Cardiac muscle cell (in vitro differentiated cells and primary cell): ENCODE data around the gene SYPL2. TPM values are rescaled to one million over a fixed set of nuclear protein-coding genes. Genes with fewer than 3 reads are reported as not detected.

Source experiments
- DNase-seq, 2 donors: peaks; one replicate each; pipeline versions ENCODE4 v3.0.0 to v3.0.0-alpha.2; 2010 to 2017; ENCODE audit warnings: low read depth in 1 of 2, low spot score in 1 of 2
- H3K27ac ChIP-seq: fragments of 200-600 bp; sonication (generic); 2 replicates; pipeline ENCODE4 v1.5.1; 2016
- H3K27me3 ChIP-seq: fragments of 200-600 bp; sonication (generic); 2 replicates; pipeline ENCODE4 v1.6.0; 2016; ENCODE audit warnings: control low read depth
- H3K36me3 ChIP-seq: fragments of 200-600 bp; sonication (generic); 2 replicates; pipeline ENCODE4 v1.5.1; 2016; ENCODE audit warnings: control low read depth
- H3K4me1 ChIP-seq: fragments of 200-600 bp; sonication (generic); 2 replicates; pipeline ENCODE4 v1.8.1; 2017; ENCODE audit warnings: low read depth, mild to moderate bottlenecking, mixed run types
- H3K4me3 ChIP-seq: fragments of 200-600 bp; sonication (generic); 2 replicates; pipeline ENCODE4 v1.5.1; 2016; ENCODE audit warnings: mild to moderate bottlenecking
- H3K9me3 ChIP-seq: fragments of 200-600 bp; sonication (generic); 2 replicates; pipeline ENCODE4 v1.5.1; 2017; ENCODE audit warnings: low read depth, mild to moderate bottlenecking, control low read depth
- polyA plus RNA-seq: library from polyadenylated mRNA; unstranded; fragments of >200 nt; fragmentation: Nextera tagmentation; extraction: Ambion mirVana; gene quantifications from 2 replicates; pipeline ENCODE4 v1.2.1, GENCODE V29; 2016
- total RNA-seq: library from RNA; depleted of rRNA; stranded (reverse); fragments of >200 nt; gene quantifications from 2 replicates; pipeline ENCODE4 v1.2.3, GENCODE V29; 2016
- TF ChIP-seq, protein P1 (sequence below): IDR thresholded peaks from 2 replicates; pipeline ENCODE4 v1.5.1; 2012; ENCODE audit warnings: low read depth, mild to moderate bottlenecking, low read length

The SYPL2 gene
- total and polyA plus RNA-seq, 2 experiments from 2014 or later: 10.7 to 27.3 TPM

GRCh38 chr1:109493805-109494539, 27.6 kb downstream of the SYPL2 start, which contains the start of gene CYB561D1:
Gene CYB561D1 (plus strand): TSS chr1:109494094. CDS start chr1:109494140, 46 bp downstream.
- Histone ChIP-seq H3K9me3 (no peaks in the 10 kb centered on the region), H3K27ac (peak within 1 kb of the TSS; percentile 2), H3K36me3 (peaks cover 14% of the 10 kb centered on the region), H3K27me3 (no peaks in the 10 kb centered on the region), H3K4me1 (peaks cover 4% of the 10 kb centered on the region), H3K4me3 (peak within 1 kb of the TSS; percentile 85)
- DNase-seq: peak; percentile 88 to 92
- TF ChIP-seq, protein P1, sequence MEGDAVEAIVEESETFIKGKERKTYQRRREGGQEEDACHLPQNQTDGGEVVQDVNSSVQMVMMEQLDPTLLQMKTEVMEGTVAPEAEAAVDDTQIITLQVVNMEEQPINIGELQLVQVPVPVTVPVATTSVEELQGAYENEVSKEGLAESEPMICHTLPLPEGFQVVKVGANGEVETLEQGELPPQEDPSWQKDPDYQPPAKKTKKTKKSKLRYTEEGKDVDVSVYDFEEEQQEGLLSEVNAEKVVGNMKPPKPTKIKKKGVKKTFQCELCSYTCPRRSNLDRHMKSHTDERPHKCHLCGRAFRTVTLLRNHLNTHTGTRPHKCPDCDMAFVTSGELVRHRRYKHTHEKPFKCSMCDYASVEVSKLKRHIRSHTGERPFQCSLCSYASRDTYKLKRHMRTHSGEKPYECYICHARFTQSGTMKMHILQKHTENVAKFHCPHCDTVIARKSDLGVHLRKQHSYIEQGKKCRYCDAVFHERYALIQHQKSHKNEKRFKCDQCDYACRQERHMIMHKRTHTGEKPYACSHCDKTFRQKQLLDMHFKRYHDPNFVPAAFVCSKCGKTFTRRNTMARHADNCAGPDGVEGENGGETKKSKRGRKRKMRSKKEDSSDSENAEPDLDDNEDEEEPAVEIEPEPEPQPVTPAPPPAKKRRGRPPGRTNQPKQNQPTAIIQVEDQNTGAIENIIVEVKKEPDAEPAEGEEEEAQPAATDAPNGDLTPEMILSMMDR: peak; percentile 93

DNA sequence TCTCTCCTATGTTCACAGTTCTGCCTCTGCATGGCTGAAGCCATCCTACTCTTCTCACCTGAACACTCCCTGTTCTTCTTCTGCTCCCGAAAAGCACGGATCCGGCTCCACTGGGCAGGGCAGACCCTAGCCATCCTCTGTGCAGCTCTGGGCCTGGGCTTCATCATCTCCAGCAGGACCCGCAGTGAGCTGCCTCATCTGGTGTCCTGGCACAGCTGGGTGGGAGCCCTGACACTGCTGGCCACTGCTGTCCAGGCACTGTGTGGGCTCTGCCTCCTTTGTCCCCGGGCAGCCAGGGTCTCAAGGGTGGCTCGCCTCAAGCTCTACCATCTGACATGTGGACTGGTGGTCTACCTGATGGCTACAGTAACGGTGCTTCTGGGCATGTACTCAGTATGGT, 29.4 kb downstream of the SYPL2 start:
- Histone ChIP-seq H3K9me3 (no peaks in the 10 kb centered on the region), H3K27ac (no peak overlapping the region), H3K27me3 (no peaks in the 10 kb centered on the region), H3K36me3 (peaks cover 14% of the 10 kb centered on the region), H3K4me1 (peaks cover 4% of the 10 kb centered on the region), H3K4me3 (no peak overlapping the region)
- no peak for DNase-seq
- TF ChIP-seq, protein P1: no peak

DNA sequence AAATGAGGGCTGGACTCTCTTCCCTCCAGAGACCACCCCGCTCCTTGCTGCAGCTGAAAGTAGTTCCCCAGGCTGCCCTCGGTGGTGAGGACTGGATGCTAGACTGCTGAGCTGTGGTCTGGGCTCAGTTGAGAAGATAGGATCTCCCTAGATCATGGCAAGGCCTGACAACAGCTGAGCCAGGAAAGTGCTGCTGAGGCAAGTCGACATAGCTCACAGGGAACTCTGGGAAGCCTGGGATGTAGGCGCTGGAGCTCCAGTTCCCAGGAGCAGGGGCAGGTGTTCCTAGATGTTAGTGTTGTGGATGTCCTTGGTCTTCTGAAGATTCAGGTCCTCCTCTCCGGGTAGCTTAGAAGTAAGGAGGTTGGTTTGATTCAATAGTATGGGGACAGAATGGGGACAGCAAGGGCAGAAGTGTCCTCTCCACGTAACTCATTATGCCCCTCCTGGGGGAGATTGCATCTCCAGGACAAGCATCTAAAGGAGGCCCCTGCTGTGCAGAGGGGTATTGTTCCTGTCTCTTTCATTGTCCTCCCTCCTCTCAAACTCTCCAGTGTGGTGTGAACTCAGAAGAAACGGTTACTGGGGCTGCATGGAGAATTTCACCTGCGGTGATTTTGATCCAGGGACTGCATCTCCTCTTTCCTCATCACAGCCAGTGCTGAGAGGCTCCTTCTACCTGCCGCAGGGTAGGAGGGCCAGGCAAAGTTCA, 31.3 kb downstream of the SYPL2 start:
- H3K27me3 ChIP-seq: no peaks in the 10 kb centered on the region
- no peak for DNase-seq
- peaks cover 8% of the 10 kb centered on the region for H3K36me3 ChIP-seq
- no peak overlapping the region for H3K4me3 ChIP-seq
- H3K27ac ChIP-seq: no peak overlapping the region
- H3K4me1 ChIP-seq: peaks cover 4% of the 10 kb centered on the region
- no peaks in the 10 kb centered on the region for H3K9me3 ChIP-seq
- TF ChIP-seq, protein P1: no peak

DNA sequence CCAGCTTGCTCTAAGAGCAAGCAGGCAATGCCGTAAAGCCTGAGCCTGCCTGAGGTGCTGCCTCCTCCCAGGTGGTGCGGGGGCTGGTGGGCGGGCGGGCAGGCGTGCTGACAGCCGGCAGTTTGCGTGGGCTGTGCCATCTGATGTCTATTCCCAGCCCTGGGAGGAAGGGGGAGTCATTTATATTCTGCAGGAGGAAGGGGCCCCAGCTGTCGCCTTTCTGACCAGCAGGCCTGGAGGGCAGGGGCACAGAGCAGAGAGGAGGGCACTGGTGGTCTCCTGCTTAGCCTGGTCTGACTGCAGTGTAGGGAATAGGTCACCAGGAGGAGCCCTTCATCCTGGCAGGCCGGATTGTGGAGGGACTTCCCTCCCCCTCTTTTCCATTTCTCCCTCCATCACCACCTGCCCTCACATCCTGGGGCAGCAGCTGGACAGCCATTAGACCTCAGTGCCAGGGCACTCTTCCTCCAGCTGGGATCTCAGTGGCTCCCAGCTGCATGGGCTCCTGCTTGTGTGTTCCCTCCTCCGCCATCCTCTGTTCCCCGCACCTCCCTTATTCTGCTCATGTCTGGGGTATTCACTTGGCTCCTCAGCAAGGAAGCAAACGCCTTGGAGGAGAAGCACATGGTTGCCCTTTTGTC, 31.9 kb downstream of the SYPL2 start:
- Histone ChIP-seq H3K4me3 (no peak overlapping the region), H3K36me3 (peaks cover 8% of the 10 kb centered on the region), H3K4me1 (peaks cover 4% of the 10 kb centered on the region), H3K9me3 (no peaks in the 10 kb centered on the region), H3K27ac (no peak overlapping the region), H3K27me3 (no peaks in the 10 kb centered on the region)
- peak; percentile 48 to 55 for DNase-seq
- TF ChIP-seq, protein P1: peak; percentile 51

- Histone ChIP-seq H3K4me3 (no peak overlapping the region), H3K4me1 (peaks cover 4% of the 10 kb centered on the region), H3K9me3 (no peaks in the 10 kb centered on the region), H3K36me3 (peaks cover 8% of the 10 kb centered on the region), H3K27me3 (no peaks in the 10 kb centered on the region), H3K27ac (no peak overlapping the region)
- no peak for DNase-seq
- TF ChIP-seq, protein P1: no peak
Observed at GRCh38 chr1:109499081-109499480, 32.7 kb downstream of the SYPL2 start.
